GM18861 (cell line): ENCODE measurements around the gene SPACA9.

Source experiments
- ATAC-seq: cut with Tn5 transposase; IDR thresholded peaks from one replicate; pipeline ENCODE4 v1.9.1; 2021; ENCODE audit not compliant: unreplicated experiment

SPACA9 gene

GRCh38 chr9:132878695-132879456 is at the start of gene SPACA9:
SPACA9 (plus strand) TSS chr9:132878898; CDS start chr9:132883948, 5,050 bp downstream.
- ATAC-seq = no peak

GRCh38 chr9:132832171-132832881 is 46.4 kb upstream of the SPACA9 start:
- ATAC-seq = no peak

GRCh38 chr9:132833550-132834121 is 45.1 kb upstream of the SPACA9 start:
- ATAC-seq = no peak

DNA sequence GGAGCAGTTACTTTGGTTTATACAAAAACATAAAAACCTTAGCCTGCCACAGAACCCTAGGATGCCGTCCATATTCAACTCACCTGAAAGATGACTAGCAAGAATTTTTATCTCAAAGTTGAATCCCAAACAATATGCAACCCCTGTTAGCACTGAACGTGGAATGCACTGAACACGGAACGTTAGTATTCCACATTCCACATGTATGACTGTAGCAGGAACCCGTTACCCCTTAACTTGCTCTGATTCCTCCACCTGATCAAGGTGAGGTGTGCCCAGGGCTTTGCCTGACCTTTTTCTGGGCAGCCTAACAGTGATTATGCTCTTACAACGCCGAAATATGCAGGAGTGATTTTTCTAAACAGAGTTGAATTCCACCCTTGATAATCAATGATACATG is 44.4 kb upstream of the SPACA9 start:
- no peak for ATAC-seq

GRCh38 chr9:132837501-132838286 is 41.0 kb upstream of the SPACA9 start:
- no peak for ATAC-seq

GRCh38 chr9:132838291-132838690 is 40.4 kb upstream of the SPACA9 start:
- ATAC-seq = no peak

GRCh38 chr9:132840980-132841379 is 37.7 kb upstream of the SPACA9 start:
- ATAC-seq = no peak

DNA sequence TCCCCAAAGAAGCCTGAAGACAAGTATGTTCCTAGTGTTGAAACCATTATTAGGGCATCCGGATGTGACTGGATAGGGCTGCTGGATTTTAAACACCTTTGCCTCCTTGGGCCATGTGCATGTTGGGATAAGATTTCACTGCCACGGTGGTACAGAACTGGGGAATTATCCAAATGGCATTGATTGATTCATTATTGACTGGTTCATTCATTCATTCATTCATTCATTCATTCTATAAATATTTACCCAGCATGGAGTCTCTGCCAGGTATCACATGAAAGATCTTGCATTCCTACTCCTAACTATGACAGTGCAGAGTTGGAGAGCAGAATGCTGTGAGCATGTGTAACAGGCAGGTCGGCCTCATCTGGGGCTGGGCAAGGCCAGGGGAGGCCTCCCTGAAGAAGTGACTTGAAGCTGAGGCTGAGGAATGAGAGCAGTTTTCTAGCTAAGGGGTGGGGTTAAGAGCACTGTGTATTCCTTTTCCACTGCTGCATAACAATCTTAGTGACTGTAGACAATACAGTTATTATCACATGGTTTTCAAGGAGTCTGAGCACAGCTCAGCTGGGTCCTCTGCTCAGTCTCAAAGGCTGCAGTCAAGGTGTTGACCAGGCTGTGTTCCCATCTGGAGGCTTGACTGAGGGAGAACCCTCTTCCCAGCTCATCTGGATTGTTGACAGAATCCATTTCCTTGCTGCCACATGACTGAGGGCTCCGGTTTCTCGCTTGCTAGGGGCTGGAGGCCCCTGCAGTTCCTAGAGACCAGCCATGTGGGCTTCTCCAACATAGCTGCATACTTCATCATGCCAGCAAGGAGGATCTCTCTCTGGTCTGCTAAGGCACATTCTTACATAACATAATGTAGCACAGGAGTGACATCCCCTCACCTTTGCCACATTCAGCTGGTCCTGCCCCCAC is 36.3 kb upstream of the SPACA9 start:
- ATAC-seq = no peak

GRCh38 chr9:132846109-132846917 is 32.4 kb upstream of the SPACA9 start:
- ATAC-seq = no peak

DNA sequence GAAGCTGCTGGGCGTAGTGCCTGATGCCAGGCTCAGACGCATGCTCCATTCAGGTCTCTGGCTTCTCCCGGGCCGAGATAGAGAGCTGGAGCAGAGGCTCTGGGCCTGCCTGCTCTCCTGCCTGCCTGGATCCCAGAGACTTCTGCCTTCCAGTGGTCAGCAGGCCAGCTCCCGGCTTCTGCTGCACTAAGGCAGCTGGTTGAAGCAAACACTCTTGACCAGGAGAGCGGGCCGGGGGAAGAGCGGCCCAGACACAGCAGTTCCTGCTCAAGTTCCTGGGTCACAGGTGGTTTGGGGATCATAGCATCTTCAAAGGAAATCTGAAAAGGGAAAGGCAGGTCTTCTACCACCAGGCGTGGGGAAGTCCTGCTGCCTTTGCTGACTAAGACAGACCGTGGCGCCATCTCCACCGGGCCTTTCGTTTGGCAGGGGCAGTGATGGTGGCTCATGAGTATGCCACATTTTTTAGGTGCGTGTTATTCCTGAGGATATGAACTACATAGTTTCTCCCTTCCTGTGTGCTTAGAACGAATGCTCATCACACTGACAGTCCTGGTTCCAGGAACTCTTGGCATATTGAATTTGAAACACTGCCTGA is 31.7 kb upstream of the SPACA9 start:
- ATAC-seq = no peak

DNA sequence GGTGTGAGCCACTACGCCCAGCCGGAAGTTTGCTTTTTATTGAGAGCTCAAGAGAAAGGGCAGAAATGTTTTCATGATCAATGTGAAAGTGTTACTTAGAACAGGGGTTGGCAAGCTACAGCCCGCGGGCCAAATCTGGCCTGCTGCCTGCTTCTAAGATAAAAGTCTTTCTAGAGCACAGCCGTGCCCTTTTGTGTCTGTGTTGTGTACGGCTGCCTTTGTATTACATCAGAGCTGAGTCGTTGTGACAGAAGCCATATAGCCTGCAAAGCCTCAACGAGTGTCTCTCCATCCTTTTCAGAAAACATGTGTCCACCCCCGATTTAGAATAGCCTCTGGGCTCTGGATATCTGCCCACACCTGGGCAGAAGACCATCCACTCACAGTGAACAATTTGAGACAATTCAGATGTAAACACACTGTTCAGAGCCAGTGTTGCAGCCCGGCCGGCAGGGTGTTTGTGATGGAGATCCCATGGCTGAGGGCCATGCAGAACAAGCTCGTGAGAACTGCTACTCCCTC is 29.5 kb upstream of the SPACA9 start:
- ATAC-seq = no peak

- no peak for ATAC-seq
Observed at GRCh38 chr9:132853482-132853881, 25.2 kb upstream of the SPACA9 start.

DNA sequence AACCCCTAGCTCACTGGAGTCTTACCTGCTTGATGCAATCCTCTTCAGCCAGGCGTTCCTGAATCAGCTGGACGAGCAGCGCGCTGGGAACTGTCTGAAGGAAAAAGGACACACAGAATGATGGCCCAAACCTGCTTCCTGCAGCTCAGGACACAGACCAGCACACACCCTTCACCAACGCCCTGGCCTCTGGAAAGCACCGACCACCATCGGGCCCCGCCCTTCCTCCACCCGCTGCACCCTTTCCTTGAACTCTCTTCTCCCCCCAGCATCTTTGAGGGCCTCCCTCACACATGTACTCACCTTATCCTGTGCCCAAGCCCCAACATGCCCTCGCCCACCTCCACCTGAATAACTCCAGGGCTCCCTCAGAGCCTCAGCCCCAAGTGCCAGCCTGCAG is 23.9 kb upstream of the SPACA9 start:
- ATAC-seq = no peak

- no peak for ATAC-seq
Observed at GRCh38 chr9:132855904-132856303, 22.8 kb upstream of the SPACA9 start.

GRCh38 chr9:132857031-132857430 is 21.7 kb upstream of the SPACA9 start:
- no peak for ATAC-seq

DNA sequence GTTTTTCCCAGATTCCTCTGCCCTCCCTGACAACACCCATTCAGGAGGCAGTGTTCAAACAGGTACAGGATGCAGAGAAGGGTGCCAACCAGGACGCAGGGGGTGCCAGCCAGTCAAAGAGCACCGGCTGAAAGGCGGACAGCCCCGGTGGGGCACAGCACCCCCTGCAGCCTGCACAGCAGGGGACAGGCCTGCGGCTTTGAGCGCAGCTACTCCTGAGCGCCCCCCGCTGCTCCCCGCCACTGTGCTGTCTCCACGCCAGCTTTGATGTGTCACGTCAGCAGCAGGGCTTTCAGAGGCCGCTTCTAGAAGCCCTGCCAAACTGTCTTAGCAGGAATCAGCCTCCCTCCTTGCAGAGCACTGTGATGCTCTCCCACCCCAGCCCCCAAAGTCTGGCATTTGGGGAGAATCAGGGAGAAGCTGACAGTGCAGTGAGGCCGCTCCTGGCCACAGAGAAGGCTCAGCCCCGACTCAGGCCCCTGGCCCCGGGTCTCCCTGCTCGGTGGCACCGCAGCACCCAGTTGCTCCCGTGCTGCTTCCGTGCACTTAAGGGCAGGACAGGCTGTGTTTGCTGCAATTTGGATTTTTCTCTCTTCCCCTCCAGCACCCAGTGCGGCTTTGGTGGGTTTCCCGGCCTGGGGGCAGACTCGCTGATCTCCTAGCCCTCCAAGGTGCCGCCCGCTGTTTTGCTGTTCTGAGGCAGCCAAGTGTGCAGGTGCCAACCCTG is 20.9 kb upstream of the SPACA9 start:
- no peak for ATAC-seq

DNA sequence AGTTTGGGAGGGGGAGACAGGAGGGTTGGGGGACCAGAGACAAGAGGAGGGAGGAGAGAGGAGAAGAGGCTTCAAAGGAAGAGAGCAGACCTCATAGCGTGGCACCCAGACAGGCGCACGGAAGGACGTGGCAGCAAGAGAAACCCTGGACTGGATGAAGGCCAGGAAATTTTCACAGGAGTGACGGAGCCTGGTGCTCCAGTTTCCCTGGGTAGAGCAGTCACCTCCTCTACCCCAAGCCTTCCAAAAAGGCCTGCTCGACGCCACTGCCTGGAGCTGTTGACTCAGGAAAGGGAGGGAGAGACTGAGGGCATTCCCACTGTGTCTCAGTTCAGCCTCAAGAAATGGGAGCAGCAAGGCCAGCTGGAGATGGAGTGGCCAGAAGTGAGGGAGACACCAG is 19.9 kb upstream of the SPACA9 start:
- ATAC-seq = no peak

DNA sequence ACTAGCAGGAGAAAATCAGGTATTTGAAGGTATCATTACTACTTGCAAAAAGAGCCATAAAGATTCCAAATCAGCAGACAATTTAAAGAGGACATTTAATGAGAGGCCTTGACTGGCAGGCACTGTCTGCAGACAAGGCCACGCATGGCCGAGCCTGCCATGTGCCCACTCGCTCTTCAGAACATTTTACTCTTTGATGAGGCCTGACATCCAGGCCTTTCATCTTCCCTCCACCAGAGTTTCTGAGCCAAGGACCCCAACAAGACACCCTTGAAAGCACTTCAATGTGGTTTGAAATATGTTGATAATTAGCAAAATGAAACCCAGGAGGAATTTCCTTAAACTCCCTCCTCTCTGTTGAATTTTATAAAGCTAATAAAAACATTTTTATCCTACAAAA is 17.0 kb upstream of the SPACA9 start:
- ATAC-seq = no peak
